Neural progenitor cell (in vitro differentiated cells): Measurements from ENCODE around the gene INPP5B. TPM values are rescaled to one million over a fixed set of nuclear protein-coding genes. Genes with fewer than 3 reads are reported as not detected.
A peak's percentile ranks its signal among the peaks of the same experiment; 100 is the strongest.

Source experiments
- DNase-seq: peaks from one replicate; pipeline ENCODE4 v3.0.0-alpha.2; 2016; ENCODE audit warnings: low spot score
- H2AFZ ChIP-seq: fragments of 200-600 bp; sonication (generic); replicated peaks from 2 replicates; pipeline ENCODE4 v1.6.1; 2016; ENCODE audit warnings: antibody characterized with exemption
- H3F3A ChIP-seq: fragments of 200-600 bp; sonication (generic); 2 replicates; pipeline ENCODE4 v1.6.1; 2016; ENCODE audit warnings: antibody characterized with exemption, low read depth
- H3K27ac ChIP-seq: fragments of 200-600 bp; sonication (generic); 2 replicates; pipeline ENCODE4 v1.5.1; 2016; ENCODE audit warnings: mild to moderate bottlenecking
- H3K27me3 ChIP-seq: fragments of 200-600 bp; sonication (generic); 2 replicates; pipeline ENCODE4 v1.6.1; 2016; ENCODE audit warnings: mild to moderate bottlenecking, moderate library complexity
- H3K36me3 ChIP-seq: fragments of 200-600 bp; sonication (generic); 2 replicates; pipeline ENCODE4 v1.5.1; 2016
- H3K4me1 ChIP-seq: fragments of 200-600 bp; sonication (generic); 2 replicates; pipeline ENCODE4 v1.6.1; 2016; ENCODE audit warnings: mixed run types
- H3K4me2 ChIP-seq: fragments of 200-600 bp; sonication (generic); 2 replicates; pipeline ENCODE4 v1.6.1; 2016
- H3K4me3 ChIP-seq: fragments of 200-600 bp; sonication (generic); 2 replicates; pipeline ENCODE4 v1.5.1; 2016
- H3K79me2 ChIP-seq: fragments of 200-600 bp; sonication (generic); 2 replicates; pipeline ENCODE4 v1.6.1; 2016; ENCODE audit warnings: low read depth
- H3K9ac ChIP-seq: fragments of 200-600 bp; sonication (generic); 2 replicates; pipeline ENCODE4 v1.6.1; 2016
- H3K9me3 ChIP-seq: fragments of 200-600 bp; sonication (generic); 2 replicates; pipeline ENCODE4 v1.5.1; 2016; ENCODE audit warnings: low read depth
- H4K20me1 ChIP-seq: fragments of 200-600 bp; sonication (generic); 2 replicates; pipeline ENCODE4 v1.6.1; 2016; ENCODE audit warnings: low read depth
- H3K27ac Mint-ChIP-seq: 3 replicates; pipeline ENCODE4 v1.8.0; 2021; ENCODE audit warnings: mixed read lengths
- H3K27me3 Mint-ChIP-seq: 2 replicates; pipeline ENCODE4 v1.8.0; 2022; ENCODE audit warnings: low read depth, mild to moderate bottlenecking, inconsistent platforms, moderate library complexity, mixed read lengths; ENCODE audit not compliant: insufficient read depth
- H3K36me3 Mint-ChIP-seq: 3 replicates; pipeline ENCODE4 v1.8.0; 2021; ENCODE audit warnings: mixed read lengths
- H3K4me1 Mint-ChIP-seq: 3 replicates; pipeline ENCODE4 v1.8.0; 2021; ENCODE audit warnings: mixed read lengths
- H3K4me3 Mint-ChIP-seq: 3 replicates; pipeline ENCODE4 v1.8.0; 2021; ENCODE audit warnings: mild to moderate bottlenecking, moderate library complexity, mixed read lengths
- H3K9me3 Mint-ChIP-seq: 3 replicates; pipeline ENCODE4 v1.8.0; 2020; ENCODE audit warnings: mixed read lengths
- CTCF ChIP-seq: fragments of 200-600 bp; sonication (generic); IDR thresholded peaks from 2 replicates; pipeline ENCODE4 v1.5.1; 2017; ENCODE audit warnings: antibody characterized with exemption, mild to moderate bottlenecking
- EZH2 ChIP-seq: fragments of 200-600 bp; sonication (generic); IDR thresholded peaks from 2 replicates; pipeline ENCODE4 v1.6.1; 2017; ENCODE audit warnings: antibody characterized with exemption, mild to moderate bottlenecking, moderate library complexity
- EZH2phosphoT487 ChIP-seq: fragments of 200-600 bp; sonication (generic); IDR thresholded peaks from 2 replicates; pipeline ENCODE4 v1.6.1; 2017; ENCODE audit warnings: antibody characterized with exemption
- total RNA-seq: library from RNA; depleted of rRNA; stranded (reverse); fragments of >200 nt; gene quantifications from 2 replicates; pipeline ENCODE4 v1.2.3, GENCODE V29; 2015; ENCODE audit warnings: low replicate concordance

The INPP5B gene
- total RNA-seq, 1 donor from 2014 or later, result 22.0 TPM

GRCh38 chr1:37930246-37931101, 16.4 kb downstream of the INPP5B start:
- Histone ChIP-seq H3K9ac (peak overlapping the region; percentile 82), H3K9me3 (no peaks in the 10 kb centered on the region), H2AFZ (no peak overlapping the region), H4K20me1 (no peaks in the 10 kb centered on the region), H3K36me3 (no peaks in the 10 kb centered on the region), H3K4me1 (peaks cover 12% of the 10 kb centered on the region), H3K4me3 (peak overlapping the region; percentile 88), H3K27me3 (no peaks in the 10 kb centered on the region), H3K27ac (no peak overlapping the region), H3K79me2 (peaks cover 44% of the 10 kb centered on the region), H3K4me2 (peak overlapping the region; percentile 97), H3F3A (peaks cover 21% of the 10 kb centered on the region)
- TF ChIP-seq CTCF (no peak), EZH2phosphoT487 (no peak), EZH2 (no peak)
- Mint-ChIP-seq H3K27ac (no peak overlapping the region), H3K9me3 (no peaks in the 10 kb centered on the region), H3K27me3 (no peaks in the 10 kb centered on the region), H3K4me3 (peak overlapping the region; percentile 93), H3K4me1 (peaks cover 19% of the 10 kb centered on the region), H3K36me3 (peaks cover 8% of the 10 kb centered on the region)
- DNase-seq, result no peak

GRCh38 chr1:37926038-37926924, 20.6 kb downstream of the INPP5B start:
- Histone ChIP-seq H3K79me2 (peaks cover 72% of the 10 kb centered on the region), H2AFZ (no peak overlapping the region), H3K9me3 (no peaks in the 10 kb centered on the region), H3K27me3 (no peaks in the 10 kb centered on the region), H3K4me2 (peak overlapping the region; percentile 49), H3K4me1 (peaks cover 16% of the 10 kb centered on the region), H3K36me3 (no peaks in the 10 kb centered on the region), H3K9ac (no peak overlapping the region), H3K4me3 (no peak overlapping the region), H4K20me1 (no peaks in the 10 kb centered on the region), H3K27ac (peak overlapping the region; percentile 77), H3F3A (peaks cover 11% of the 10 kb centered on the region)
- no peak overlapping the region for H3K4me3 Mint-ChIP-seq
- H3K27me3 Mint-ChIP-seq, result no peaks in the 10 kb centered on the region
- peaks cover 9% of the 10 kb centered on the region for H3K4me1 Mint-ChIP-seq
- H3K9me3 Mint-ChIP-seq, result no peaks in the 10 kb centered on the region
- peaks cover 7% of the 10 kb centered on the region for H3K36me3 Mint-ChIP-seq
- no peak for TF ChIP-seq EZH2
- TF ChIP-seq EZH2phosphoT487, result no peak
- TF ChIP-seq CTCF, result no peak
- peak overlapping the region; percentile 12 for H3K27ac Mint-ChIP-seq
- DNase-seq, result no peak

GRCh38 chr1:37925316-37925715, 21.5 kb downstream of the INPP5B start:
- Mint-ChIP-seq H3K9me3 (no peaks in the 10 kb centered on the region), H3K4me1 (peaks cover 2% of the 10 kb centered on the region), H3K4me3 (no peak overlapping the region), H3K27ac (no peak overlapping the region), H3K36me3 (peaks cover 7% of the 10 kb centered on the region), H3K27me3 (no peaks in the 10 kb centered on the region)
- Histone ChIP-seq H3K9ac (no peak overlapping the region), H3K4me1 (peaks cover 10% of the 10 kb centered on the region), H3K79me2 (peaks cover 71% of the 10 kb centered on the region), H3K27ac (peak overlapping the region; percentile 77), H3K36me3 (no peaks in the 10 kb centered on the region), H3K27me3 (no peaks in the 10 kb centered on the region), H3K4me3 (no peak overlapping the region), H3F3A (peaks cover 4% of the 10 kb centered on the region), H3K4me2 (peak overlapping the region; percentile 49), H4K20me1 (no peaks in the 10 kb centered on the region), H3K9me3 (no peaks in the 10 kb centered on the region), H2AFZ (no peak overlapping the region)
- no peak for TF ChIP-seq EZH2
- TF ChIP-seq CTCF, result no peak
- TF ChIP-seq EZH2phosphoT487, result no peak
- no peak for DNase-seq
